ENCODE measurements around the gene MINAR2. TPM values are rescaled to one million over a fixed set of nuclear protein-coding genes. Genes with fewer than 3 reads are reported as not detected.

MINAR2 gene, protein sequence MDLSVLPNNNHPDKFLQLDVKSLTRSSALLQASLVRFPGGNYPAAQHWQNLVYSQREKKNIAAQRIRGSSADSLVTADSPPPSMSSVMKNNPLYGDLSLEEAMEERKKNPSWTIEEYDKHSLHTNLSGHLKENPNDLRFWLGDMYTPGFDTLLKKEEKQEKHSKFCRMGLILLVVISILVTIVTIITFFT
- not detected in 2 replicates for total RNA-seq

DNA sequence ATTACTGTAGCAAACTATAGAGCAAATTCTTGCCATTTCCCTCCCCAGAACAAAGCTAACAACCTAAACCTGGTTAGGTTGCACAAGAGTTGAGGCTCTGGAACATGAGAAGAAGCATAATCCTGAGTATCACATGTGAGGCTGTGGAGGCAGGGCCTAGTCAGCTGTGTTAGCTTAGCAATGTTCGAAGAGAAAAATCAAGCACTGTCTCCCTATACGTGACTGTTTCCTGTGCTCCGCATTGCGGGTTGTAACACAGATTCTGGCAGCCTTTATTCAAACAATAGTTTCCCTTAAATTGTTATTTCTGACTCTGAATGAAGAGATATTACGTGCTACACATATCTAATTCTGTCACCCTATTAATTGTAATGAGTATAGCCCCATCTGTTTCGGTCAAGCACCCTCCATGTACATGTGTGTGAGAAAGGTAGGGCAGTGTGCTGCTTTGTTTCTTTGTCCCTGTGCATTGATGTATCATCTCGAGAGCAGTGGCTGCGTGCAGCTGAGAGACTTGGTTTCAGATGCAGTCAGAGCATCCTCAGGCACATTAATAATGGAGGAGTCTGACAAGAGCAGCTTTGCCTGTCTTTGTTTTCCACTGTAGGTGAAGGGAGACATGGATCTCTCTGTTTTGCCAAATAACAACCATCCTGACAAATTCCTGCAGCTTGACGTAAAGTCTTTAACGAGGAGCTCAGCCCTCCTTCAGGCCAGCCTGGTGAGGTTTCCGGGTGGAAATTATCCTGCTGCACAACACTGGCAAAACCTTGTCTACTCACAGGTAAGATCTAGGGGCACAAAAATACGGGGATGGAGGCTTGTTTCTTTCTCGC, at the start of gene MINAR2:
Gene MINAR2, plus strand, starts transcription at position 523 of the 836 bp plus-strand sequence. Its CDS starts 97 bp downstream, at position 620.
- DNase-seq (ENCODE audit: low read depth in 2 of 2): no peak

DNA sequence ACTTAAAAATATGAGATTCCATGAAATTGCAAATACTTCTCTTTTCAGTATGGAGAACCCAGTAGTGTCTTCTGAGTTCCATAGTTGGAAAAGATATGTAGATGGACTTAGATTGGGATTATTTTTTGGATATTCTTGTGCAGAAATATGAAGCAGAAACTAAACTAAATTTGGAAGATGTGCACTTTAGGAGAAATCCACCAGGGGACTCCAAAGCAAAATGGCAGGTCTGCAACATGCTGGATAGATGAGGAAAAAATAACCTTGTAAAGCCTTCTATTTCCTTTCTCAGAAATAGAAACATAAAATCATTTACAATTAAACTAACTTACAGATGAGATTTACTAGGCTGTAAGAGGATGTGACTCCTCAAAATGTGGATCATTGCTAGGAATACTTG, 49.2 kb upstream of the MINAR2 start:
- DNase-seq (ENCODE audit: low read depth in 2 of 2): no peak

DNA sequence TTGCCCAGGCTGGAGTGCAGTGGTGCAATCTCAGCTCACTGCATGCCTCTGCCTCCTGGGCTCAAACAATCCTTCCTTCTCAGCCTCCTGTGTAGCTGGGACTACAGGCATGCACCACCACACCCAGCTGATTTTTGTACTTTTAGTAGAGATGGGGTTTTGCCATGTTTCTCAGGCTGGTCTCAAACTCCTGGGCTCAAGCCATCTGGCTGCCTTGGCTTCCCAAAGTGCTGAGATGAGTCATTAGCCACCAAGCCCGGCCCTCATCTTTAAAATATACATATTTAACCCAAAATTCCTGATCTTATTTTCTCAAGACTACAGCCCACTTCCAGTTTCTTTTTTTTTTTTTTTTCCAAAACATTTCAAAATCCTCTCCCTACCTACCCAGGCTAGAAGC, 31.7 kb upstream of the MINAR2 start:
- DNase-seq (ENCODE audit: low read depth in 2 of 2): no peak

DNA sequence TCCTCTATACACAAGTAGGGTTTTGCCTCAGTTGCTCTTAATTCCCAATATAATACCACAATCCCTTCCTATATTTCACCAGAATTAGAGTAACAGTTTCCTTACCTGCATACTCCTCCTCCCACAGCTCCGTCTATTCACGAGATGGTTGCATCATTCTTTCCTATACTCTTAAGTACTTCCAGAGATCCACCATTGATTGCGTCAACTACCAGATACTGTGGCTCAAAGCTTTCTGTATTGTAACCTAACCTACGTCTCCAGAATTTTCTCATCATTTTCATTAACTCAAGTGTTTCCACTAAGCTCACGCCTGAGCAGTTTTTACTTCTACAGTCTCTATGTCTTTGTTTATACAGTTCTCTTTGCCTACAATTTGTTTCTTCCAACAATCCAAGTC, 31.2 kb upstream of the MINAR2 start:
- no peak for DNase-seq (ENCODE audit: low read depth in 2 of 2)

DNA sequence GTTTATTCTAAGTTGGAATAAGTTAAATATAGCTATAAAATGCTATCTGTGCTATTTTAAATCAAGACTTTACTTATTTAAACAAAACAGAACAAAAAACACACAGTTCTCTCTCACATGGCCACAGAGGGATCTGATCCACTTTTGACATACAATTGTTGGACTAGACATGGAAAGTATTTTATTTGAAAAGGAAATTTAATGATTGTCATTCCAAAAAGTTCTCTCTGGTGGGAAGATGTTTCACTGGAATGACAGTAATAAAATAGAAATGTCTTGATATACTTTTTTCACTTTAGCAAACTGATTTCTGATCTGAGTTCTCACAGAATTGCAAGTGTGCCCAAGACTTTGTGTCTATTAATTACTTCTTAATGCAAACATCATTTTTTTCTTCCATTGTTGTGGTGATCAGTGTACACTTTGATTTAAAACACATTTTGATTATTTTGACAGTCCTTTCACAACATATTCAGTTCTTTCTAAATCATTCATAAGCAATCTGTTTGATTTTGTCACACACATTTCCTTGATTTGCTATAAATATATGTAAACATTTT, 30.1 kb upstream of the MINAR2 start:
- no peak for DNase-seq (ENCODE audit: low read depth in 2 of 2)

DNA sequence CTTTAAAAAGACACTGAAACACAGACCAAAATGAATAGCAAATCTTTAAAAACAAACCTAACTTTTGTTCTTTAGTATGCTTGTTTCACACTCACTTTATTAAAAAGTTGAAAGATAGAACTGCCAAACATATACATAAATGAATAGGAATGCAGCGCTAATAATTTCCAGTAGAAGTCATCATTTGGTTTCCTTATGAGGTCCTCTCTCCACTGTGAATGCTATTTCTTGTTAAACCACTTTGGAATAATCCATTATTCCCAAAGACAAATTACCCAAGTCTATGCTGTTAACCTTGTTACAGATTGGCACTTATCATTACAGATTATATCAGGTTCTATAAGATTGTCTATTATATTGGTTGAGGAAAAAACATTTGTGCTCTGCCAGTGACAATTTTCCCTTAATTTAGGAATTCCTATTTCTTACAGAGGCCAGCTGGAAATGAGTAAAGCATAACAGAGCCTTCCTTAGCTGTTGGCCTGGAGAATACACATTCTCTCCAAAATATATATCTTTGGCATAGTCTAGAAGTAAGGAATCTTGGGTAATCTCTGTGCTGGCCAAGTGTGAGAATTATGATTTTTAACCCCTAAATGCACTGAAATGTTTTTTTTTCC, 29.3 kb upstream of the MINAR2 start:
- no peak for DNase-seq (ENCODE audit: low read depth in 2 of 2)

DNA sequence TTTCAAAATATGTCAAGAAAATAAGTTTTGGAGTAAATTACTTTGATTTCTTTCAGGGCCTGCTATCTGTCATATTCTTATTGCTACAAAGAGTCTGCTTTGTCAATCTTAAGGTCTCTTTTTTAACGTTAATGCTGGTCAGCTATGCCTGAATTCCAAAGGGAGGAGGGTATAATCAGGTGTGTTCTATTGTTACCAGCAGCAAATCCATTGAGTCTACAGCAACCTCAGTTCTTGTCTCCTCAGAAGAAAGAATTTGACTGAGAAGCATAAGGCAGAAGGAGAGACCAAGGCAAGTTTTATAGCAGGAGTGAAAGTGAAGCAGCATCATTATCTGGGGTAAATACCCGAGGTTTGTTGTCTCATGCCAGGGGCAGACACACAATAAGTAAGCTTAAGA, 23.7 kb upstream of the MINAR2 start:
- DNase-seq (ENCODE audit: low read depth in 2 of 2): no peak

DNA sequence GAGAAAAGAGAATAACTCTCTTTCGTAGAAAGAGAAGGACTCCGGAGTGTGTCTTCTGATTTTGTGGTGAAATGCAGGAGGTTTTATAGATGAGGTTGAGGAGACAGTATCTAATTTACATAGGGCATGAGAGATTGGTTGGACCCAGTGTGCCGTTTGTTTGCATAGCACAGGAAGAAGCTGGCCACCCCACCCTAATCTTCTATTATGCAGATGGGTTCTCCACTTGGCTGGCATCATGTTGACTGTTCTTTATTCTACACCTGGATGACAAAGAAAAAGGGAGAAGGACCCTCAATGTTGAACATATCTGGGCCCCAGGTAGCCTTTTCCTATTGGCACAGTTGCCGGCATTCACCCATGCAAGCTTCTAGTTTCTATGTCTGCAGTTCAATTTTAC, 23.2 kb upstream of the MINAR2 start:
- DNase-seq (ENCODE audit: low read depth in 2 of 2): no peak

DNA sequence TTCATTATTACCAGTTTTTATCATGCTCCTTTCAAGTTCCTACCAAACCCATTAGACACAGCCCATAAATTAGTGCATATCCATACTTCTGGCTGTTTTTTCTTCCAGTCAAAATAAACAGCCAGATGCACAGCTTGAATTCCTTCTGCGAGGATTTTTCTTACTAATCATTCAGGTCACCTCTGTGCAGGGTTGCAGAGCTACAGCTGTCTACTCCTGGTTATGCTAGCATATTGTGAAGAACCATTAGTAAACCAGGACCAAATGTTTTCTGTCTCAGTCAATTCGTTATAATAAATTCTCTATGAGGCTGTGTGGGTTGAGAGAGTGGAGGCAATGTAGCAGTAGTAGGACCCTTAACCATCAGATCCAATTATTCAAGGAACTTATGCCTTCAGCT, 8.1 kb upstream of the MINAR2 start:
- no peak for DNase-seq (ENCODE audit: low read depth in 2 of 2)

DNA sequence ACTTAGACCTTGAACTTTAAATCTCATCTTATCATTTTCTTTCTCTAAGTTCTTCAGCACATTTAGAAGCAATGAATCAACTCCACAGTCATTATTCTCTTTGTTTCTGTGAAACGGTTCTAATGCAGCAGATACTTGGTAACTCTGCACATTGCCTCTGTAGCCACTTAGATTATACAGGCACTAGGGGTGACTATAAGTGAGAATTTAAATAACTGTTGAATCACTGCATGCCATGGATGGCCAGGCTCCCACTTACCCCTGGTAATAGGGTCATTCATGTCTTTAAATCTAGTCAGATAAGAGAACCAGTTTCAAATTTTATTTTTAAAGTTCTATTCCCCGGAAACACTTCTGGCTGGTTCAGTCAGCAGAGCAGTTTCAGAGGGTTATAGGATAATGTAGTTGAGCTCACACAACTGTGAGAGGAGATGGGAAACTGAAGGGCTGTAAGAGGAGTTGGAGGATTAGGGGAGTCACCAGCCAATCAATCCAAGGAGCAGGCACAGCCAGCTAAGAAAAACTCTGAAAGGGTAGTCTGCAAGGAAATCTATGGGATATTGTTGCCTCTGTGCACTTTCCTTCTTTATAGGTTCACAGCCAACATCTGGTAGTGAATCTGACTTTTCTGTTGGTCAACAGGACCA, 4.2 kb upstream of the MINAR2 start:
- DNase-seq (ENCODE audit: low read depth in 2 of 2): no peak

DNA sequence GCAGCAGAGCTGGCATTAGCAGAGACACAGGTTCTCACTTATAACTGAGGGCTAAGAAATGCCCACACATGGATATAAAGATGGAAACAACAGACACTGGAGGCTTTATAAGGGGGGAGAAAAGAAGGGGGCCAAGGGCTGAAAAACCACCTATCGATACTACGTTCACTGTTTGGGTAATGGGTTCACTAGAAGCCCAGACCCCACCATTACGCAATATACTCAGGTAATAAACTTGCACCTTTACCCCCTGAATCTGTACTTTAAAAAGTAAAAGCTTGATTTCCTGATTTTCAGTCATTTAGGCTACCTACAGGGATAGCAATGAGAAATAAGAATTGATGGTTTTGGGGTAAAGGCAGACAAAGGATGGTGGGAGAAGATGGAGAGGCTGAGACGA, 1.9 kb upstream of the MINAR2 start:
- no peak for DNase-seq (ENCODE audit: low read depth in 2 of 2)

DNA sequence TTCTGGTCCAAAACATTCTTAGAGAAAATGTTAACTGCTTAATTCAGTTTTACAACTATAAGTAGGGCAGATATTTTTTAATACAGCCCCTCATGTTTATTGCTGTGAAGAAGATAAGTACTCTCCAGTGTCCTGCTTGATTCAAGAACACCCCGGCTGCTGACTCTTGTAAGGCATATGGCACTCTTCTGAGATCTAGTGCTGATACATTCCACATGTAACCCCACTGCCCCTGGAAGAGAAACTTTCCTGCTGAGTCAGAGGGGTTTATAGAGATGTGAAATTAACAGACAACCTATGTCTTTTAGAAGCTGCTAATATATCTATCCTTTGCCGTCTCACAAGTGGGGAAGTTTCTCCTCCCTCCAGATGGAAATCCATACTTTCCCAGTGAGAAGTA, 1.0 kb upstream of the MINAR2 start:
- no peak for DNase-seq (ENCODE audit: low read depth in 2 of 2)

DNA sequence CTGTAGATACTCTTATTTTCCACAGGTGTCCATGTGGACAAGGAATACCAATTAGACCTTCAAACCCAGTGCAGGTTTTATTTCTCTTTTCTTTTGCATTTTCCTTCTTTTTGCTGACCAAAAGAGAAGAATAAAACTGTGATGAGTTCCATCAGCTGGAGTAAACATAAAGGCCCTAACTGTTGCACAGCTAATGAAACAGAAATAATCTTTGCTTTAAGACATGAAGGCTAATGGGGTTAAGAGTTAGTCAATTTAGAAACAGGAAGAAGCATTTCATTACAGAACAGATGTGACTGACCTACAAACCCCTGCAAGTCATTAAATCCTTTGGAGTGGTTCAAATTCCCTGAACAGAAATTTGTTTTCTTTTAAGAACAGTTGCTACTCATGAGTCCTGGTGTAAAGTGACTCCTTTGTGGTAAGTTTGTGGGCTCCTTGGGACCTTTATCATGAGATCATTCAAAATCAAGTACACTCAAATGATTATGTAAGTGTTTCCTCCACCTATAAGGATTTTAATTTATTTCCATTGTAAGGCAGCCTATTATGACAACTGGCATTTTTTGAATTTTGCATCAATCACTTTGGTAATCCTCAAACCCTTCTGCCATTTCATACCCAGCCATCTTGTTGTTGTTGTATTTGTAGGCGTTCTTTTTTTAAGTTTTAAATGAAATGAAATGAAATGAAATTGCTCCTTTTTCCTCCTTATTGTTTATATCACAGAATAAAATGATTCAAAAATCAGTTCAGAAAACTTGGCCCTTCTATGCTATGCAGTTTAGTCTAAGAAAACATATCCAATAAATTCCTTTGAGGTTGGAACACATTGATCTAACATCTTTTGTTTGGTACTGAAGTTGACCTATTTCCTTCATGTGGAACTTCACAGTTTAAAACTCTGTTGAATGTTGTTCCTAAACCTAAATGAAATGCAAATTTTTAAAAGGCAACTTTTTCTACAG, 1.3 kb downstream of the MINAR2 start:
- no peak for DNase-seq (ENCODE audit: low read depth in 2 of 2)

DNA sequence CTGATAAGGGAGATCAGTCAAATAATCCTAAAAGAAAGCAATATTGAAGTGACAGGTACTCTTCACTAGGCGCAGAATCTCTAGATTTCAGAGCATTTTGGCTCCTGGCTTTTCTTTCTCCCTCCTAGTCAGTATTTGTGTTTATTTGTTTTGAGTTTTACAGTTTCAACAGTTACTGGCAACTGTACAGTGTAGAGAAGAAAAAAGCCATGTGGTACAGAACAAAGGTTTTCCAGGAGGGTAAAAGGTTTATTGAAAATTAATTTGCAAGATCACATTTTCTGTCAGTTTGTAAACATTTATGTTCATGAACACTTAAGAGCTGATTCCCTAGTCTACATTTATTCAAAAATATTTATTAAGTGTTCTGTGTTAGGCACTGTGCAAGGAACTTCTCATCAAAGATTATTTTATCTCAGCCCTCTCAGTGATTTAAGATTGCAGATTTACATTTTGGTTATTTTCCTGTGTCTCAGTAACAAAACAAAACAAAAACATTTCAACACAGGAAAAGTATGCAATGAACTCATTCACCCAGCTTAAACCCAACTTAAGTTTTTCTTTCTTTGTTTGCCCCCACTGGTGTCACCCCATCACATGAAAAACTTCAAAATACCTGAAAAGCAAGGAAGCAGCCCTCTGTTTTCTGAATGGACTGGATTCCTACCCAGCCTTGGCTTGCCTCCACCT, 12.9 kb downstream of the MINAR2 start:
- no peak for DNase-seq (ENCODE audit: low read depth in 2 of 2)

DNA sequence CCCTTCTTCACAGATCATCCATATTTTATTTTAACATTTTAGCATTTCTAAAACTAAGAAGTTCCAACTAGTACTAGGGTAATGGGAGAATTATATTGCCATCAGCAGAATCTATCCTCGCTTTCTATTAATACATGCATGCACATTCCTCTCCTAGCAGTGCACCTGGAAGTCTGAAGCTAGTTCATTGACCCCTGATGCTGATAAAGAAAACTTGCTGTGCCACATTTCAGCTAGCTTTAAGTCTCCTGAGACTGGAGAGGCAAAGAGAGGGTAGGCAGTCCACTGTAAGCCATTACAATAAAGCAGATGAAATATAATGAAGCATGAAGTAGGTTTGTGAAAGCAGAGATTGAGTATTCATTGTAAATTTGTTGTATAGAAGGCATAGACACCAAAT, 15.8 kb downstream of the MINAR2 start:
- no peak for DNase-seq (ENCODE audit: low read depth in 2 of 2)

DNA sequence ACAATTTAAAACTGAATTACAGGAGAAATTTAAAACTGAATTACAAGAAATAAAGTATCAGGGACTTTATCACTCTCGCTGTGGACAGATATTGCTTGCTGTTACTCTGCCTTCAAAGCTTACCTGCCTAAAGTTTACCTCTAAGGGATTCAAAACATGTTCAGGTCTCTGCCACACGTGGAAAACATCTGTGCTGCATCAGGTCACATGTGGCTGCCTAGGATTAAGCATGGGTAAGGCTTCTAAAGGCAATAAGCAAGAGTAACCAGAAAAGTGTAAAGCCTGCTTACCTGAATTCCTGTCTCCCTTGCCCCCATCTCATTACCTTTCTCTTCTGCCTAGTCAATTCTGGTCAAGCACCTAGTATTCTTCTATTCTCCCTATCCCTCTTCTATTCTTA, 18.9 kb downstream of the MINAR2 start:
- no peak for DNase-seq (ENCODE audit: low read depth in 2 of 2)

DNA sequence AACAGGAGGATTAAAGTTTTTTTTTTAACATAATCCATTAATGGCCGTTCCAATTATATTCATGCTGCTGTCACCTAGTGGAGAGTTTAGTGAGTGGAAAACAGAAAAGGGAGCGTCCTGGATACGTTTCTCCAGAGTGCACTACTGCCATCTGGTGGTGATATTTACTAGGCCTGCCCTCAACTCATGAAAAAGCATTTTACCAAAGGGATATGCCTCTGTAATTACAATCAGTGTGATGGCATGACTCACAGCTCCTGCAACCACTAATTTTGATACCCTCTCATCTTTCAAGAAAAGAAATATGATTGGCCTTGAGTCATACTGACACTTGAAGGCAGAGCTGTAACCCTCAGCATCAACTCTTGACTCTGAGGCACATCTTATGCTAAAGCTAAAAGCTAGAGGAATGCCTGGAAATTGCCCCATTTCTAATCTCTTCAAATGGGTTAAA, 20.1 kb downstream of the MINAR2 start:
- peak; percentile 85 to 89 for DNase-seq (ENCODE audit: low read depth in 2 of 2)

DNA sequence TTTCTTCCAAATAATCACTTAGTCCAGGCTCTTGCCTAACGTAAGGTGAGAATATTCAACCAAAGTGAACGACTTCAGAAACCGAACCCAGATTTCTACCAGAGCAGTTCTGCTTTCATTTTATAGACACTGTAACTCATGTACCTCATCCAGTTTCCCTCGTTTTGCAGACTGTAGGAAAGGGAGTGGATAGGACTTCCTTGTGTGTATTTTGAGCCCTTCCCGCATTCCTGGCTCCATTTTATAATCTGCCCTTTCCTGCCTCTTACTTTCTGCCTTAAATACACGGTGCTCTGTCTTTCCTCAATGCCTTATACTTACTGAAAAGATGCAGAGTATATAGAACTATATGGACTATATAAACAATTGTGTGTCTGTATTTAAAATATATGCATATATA, 20.8 kb downstream of the MINAR2 start:
- DNase-seq (ENCODE audit: low read depth in 2 of 2): no peak

DNA sequence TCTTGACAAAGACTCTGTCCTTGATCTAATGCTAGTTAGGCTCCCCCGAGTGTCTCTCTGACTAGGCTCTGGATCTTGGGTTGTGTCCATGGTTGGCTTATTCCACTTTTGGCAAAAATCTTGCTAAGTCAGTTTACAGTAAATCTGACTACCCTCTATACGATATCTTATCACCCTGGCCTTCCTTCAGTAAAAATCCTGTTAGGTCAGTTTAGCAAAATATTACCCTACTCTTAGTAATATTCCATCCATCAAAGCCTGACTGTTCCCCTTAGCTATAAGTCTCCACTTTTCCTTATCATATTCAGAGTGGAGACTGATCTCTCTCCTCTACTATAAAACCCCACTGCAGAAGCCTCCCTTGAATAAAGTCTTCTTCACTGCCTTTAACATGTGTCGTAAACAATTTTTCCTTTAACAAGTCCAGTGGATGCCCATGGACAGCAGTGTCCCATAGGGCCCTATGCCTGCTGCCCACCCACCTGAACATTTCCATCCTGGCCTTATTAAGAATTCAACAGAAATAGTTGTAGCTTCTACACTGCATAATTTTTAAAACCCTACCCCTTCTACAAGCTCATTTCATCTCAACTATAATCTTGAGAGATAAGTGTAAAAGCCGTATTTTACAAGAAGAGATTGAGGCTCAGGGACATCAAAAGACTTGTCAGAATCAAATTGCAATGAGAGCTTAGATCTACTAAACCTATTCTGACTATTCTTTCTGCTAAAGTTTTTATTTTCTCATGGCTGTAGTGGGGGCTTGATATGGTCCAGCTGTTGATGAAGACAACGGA, 22.3 kb downstream of the MINAR2 start:
- DNase-seq (ENCODE audit: low read depth in 2 of 2): no peak
